ENCODE results near the gene CHAC1. TPM values are rescaled to one million over a fixed set of nuclear protein-coding genes. Genes with fewer than 3 reads are reported as not detected.

The CHAC1 gene
- total and polyA plus RNA-seq, 2 of the 13 experiments (the other 11 are each of a cell fraction or from before 2014, with no cell fraction given), result 0.44 TPM; not detected in 1

DNA sequence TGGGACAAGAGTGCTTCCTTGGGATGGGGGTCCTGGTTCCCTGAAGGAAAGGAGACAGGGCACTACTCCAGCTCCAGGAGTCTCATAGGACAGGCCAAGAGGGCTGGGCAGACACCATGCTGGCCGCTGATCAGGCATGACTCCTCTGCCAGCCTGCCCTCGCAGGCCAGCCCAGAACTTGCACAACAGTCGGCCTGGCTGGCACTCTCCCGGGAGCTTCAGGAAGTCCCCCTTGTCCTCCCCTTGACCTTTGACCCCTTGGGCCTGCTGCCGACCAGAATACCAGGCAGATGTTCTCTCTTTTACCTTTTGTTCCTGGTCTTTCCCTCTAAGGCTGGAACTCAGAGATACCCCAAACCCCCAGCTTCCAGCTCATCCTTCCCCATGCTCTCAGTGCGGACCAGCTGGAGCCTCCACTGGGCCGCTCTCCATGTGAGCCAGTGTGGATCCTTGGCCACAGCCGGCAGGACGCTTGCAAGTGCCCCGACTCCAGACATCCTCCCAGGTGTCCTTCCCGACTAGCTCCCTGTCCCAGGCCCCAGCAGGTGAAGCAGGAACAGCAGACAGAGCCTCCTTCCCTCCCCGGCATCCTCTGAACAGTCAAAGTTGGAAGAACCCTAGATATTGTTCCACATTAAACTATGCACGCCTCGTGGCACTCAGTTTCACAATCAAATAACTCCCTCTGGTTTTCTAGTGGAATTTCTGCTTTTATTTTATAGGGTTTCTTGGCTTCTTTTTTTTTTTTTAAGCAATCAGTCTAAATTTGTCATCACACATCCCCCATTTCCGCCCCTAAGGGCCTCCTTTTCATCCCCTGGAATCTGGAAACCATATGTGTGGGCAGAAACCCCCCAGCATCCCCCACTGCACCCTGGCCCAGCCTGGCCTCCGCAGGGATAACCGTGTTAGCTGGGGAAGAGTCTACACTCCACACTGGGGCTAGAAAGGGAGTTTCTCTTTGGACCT, 43.3 kb upstream of the CHAC1 start (continued):
- TF ChIP-seq, protein P1, sequence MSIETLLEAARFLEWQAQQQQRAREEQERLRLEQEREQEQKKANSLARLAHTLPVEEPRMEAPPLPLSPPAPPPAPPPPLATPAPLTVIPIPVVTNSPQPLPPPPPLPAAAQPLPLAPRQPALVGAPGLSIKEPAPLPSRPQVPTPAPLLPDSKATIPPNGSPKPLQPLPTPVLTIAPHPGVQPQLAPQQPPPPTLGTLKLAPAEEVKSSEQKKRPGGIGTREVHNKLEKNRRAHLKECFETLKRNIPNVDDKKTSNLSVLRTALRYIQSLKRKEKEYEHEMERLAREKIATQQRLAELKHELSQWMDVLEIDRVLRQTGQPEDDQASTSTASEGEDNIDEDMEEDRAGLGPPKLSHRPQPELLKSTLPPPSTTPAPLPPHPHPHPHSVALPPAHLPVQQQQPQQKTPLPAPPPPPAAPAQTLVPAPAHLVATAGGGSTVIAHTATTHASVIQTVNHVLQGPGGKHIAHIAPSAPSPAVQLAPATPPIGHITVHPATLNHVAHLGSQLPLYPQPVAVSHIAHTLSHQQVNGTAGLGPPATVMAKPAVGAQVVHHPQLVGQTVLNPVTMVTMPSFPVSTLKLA (IDR thresholded peaks at IDR 0.05), result no peak
- TF ChIP-seq RXRB (CRISPR knock-in tag; IDR thresholded peaks at IDR 0.05; ENCODE audit: borderline replicate concordance) (peak; percentile 60; the same call in 1 of the 2 replicates), ZBTB7B (CRISPR knock-in tag; IDR thresholded peaks at IDR 0.05) (peak; percentile 36; the same call in 1 of the 2 replicates), ZNF430 (CRISPR knock-in tag; IDR thresholded peaks at IDR 0.05) (0 out of 2 replicates have a peak, but pooled peaks have one; percentile 22), SRY (CRISPR knock-in tag; IDR thresholded peaks at IDR 0.05) (peak; percentile 61; the same call in 1 of the 2 replicates), ZNF891 (CRISPR knock-in tag; IDR thresholded peaks at IDR 0.05) (peak; percentile 90), HIVEP1 (CRISPR knock-in tag; IDR thresholded peaks at IDR 0.05) (no peak), SOX6 (IDR thresholded peaks at IDR 0.05) (no peak), SOX6 (CRISPR knock-in tag; IDR thresholded peaks at IDR 0.05) (peak; percentile 49), ARID4A (CRISPR knock-in tag; IDR thresholded peaks at IDR 0.05; ENCODE audit: borderline replicate concordance) (peak; percentile 33; the same call in 1 of the 2 replicates), HNF4G (IDR thresholded peaks at IDR 0.05; ENCODE audit: borderline replicate concordance, low read depth, low read length) (0 out of 2 replicates have a peak, but pooled peaks have one; percentile 49), HNF4G (CRISPR knock-in tag; IDR thresholded peaks at IDR 0.05; ENCODE audit: borderline replicate concordance, low read depth) (no peak), RXRA (CRISPR knock-in tag; IDR thresholded peaks at IDR 0.05) (peak; percentile 72), SRSF1 (optimal IDR thresholded peaks at IDR 0.05; ENCODE audit: low read depth, low read length) (no peak), HNF4A (CRISPR knock-in tag; IDR thresholded peaks at IDR 0.05) (peak; percentile 76), ARHGAP35 (CRISPR knock-in tag; IDR thresholded peaks at IDR 0.05; ENCODE audit: borderline replicate concordance) (no peak)
- TF ChIP-seq, protein P2, sequence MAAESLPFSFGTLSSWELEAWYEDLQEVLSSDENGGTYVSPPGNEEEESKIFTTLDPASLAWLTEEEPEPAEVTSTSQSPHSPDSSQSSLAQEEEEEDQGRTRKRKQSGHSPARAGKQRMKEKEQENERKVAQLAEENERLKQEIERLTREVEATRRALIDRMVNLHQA (CRISPR knock-in tag; IDR thresholded peaks at IDR 0.05), result no peak
- TF ChIP-seq, protein P3, sequence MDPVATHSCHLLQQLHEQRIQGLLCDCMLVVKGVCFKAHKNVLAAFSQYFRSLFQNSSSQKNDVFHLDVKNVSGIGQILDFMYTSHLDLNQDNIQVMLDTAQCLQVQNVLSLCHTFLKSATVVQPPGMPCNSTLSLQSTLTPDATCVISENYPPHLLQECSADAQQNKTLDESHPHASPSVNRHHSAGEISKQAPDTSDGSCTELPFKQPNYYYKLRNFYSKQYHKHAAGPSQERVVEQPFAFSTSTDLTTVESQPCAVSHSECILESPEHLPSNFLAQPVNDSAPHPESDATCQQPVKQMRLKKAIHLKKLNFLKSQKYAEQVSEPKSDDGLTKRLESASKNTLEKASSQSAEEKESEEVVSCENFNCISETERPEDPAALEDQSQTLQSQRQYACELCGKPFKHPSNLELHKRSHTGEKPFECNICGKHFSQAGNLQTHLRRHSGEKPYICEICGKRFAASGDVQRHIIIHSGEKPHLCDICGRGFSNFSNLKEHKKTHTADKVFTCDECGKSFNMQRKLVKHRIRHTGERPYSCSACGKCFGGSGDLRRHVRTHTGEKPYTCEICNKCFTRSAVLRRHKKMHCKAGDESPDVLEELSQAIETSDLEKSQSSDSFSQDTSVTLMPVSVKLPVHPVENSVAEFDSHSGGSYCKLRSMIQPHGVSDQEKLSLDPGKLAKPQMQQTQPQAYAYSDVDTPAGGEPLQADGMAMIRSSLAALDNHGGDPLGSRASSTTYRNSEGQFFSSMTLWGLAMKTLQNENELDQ (CRISPR knock-in tag; IDR thresholded peaks at IDR 0.05; ENCODE audit: borderline replicate concordance), result no peak
- TF ChIP-seq, protein P4, sequence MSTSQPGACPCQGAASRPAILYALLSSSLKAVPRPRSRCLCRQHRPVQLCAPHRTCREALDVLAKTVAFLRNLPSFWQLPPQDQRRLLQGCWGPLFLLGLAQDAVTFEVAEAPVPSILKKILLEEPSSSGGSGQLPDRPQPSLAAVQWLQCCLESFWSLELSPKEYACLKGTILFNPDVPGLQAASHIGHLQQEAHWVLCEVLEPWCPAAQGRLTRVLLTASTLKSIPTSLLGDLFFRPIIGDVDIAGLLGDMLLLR (CRISPR knock-in tag; IDR thresholded peaks at IDR 0.05), result no peak
